Right lobe of liver (tissue), 4 donors: ENCODE measurements around the gene ITPR2.

Experiments used
- CTCF ChIP-seq, 4 donors: fragments of 200-600 bp in 3 of 4; fragments of 450-650 bp in 1 of 4; IDR thresholded peaks; one replicate each; pipeline versions ENCODE4 v1.5.1 to v1.8.0; 2016 to 2022; ENCODE audit warnings: antibody characterized with exemption in 4 of 4, mild to moderate bottlenecking in 2 of 4
- POLR2A ChIP-seq: fragments of 450-650 bp; IDR thresholded peaks from one replicate; pipeline ENCODE4 v1.6.1; 2017; ENCODE audit warnings: antibody characterized with exemption, mild to moderate bottlenecking
- donor health status: DM: no; HTN: no; CAD: no.
- donor health status: DM: no; HTN: no; CAD: no.
- donor health status: DM: no; HTN: yes; CAD: no.

GRCh38 chr12:26571560-26571959 is 261.4 kb downstream of the ITPR2 start:
- no peak for TF ChIP-seq POLR2A
- TF ChIP-seq CTCF (IDR thresholded peaks at IDR 0.05): no peak
